Measurements from ENCODE around the gene HPS1.

HPS1 gene

GRCh38 chr10:98489561-98490481, 43.1 kb upstream of the HPS1 start:
- Histone ChIP-seq H3K27ac (ENCODE audit: extremely low read depth, low read depth, low read length) (no peak overlapping the region), H3K4me1 (ENCODE audit: control insufficient read depth, insufficient read depth, low read length) (no peaks in the 10 kb centered on the region), H3K9me3 (ENCODE audit: control insufficient read depth, insufficient read depth, low read depth, low read length) (no peaks in the 10 kb centered on the region), H3K4me3 (ENCODE audit: low read depth, low read length) (no peak overlapping the region), H3K36me3 (ENCODE audit: control insufficient read depth in 2 of 2, insufficient read depth in 1 of 2, low read length in 2 of 2) (no peaks in the 10 kb centered on the region)
- POLR2A ChIA-PET, result no interaction called here
- CTCF ChIA-PET, result no interaction called here
- TF ChIP-seq ZNF280C (tag by site-specific recombination; IDR thresholded peaks at IDR 0.05) (no peak), ZNF292 (tag by site-specific recombination; IDR thresholded peaks at IDR 0.05; ENCODE audit: borderline replicate concordance, low read depth) (no peak), IKZF3 (tag by site-specific recombination; IDR thresholded peaks at IDR 0.05) (no peak), ZNF701 (tag by site-specific recombination; IDR thresholded peaks at IDR 0.05) (no peak), ZNF792 (tag by site-specific recombination; IDR thresholded peaks at IDR 0.05) (no peak)

- Histone ChIP-seq H3K4me1 (ENCODE audit: control insufficient read depth, insufficient read depth, low read length) (no peaks in the 10 kb centered on the region), H3K9me3 (ENCODE audit: control insufficient read depth, insufficient read depth, low read depth, low read length) (no peaks in the 10 kb centered on the region), H3K4me3 (ENCODE audit: low read depth, low read length) (no peak overlapping the region), H3K36me3 (ENCODE audit: control insufficient read depth in 2 of 2, insufficient read depth in 1 of 2, low read length in 2 of 2) (no peaks in the 10 kb centered on the region), H3K27ac (ENCODE audit: extremely low read depth, low read depth, low read length) (no peak overlapping the region)
- no peak for TF ChIP-seq ZNF488 (tag by site-specific recombination; IDR thresholded peaks at IDR 0.05)
- no peak for TF ChIP-seq ZNF549 (tag by site-specific recombination; IDR thresholded peaks at IDR 0.05)
- TF ChIP-seq ZNF843 (tag by site-specific recombination; IDR thresholded peaks at IDR 0.05), result no peak
- TF ChIP-seq ZNF544 (tag by site-specific recombination; IDR thresholded peaks at IDR 0.05), result no peak
- no peak for TF ChIP-seq SCRT2 (tag by site-specific recombination; IDR thresholded peaks at IDR 0.05)
- TF ChIP-seq ZNF362 (tag by site-specific recombination; IDR thresholded peaks at IDR 0.05), result no peak
- no peak for TF ChIP-seq ZNF366 (tag by site-specific recombination; conservative IDR thresholded peaks at IDR 0.05)
- no peak for TF ChIP-seq ZNF394 (tag by site-specific recombination; IDR thresholded peaks at IDR 0.05; ENCODE audit: borderline replicate concordance)
- no peak for TF ChIP-seq ZSCAN30 (tag by site-specific recombination; IDR thresholded peaks at IDR 0.05)
- TF ChIP-seq YY2 (tag by site-specific recombination; IDR thresholded peaks at IDR 0.05), result no peak
- TF ChIP-seq ZNF600 (tag by site-specific recombination; IDR thresholded peaks at IDR 0.05), result no peak
- no peak for TF ChIP-seq ZNF16 (tag by site-specific recombination; IDR thresholded peaks at IDR 0.05; ENCODE audit: low read depth)
- no peak for TF ChIP-seq ZNF169 (tag by site-specific recombination; IDR thresholded peaks at IDR 0.05)
- TF ChIP-seq ZNF114 (tag by site-specific recombination; IDR thresholded peaks at IDR 0.05), result no peak
- TF ChIP-seq ZNF354C (tag by site-specific recombination; IDR thresholded peaks at IDR 0.05; ENCODE audit: borderline replicate concordance, low read depth), result no peak
- no peak for TF ChIP-seq ZNF677 (tag by site-specific recombination; IDR thresholded peaks at IDR 0.05)
- TF ChIP-seq KLF10 (tag by site-specific recombination; IDR thresholded peaks at IDR 0.05), result no peak
- no peak for TF ChIP-seq ZEB2 (tag by site-specific recombination; IDR thresholded peaks at IDR 0.05)
- no peak for TF ChIP-seq ZNF311 (tag by site-specific recombination; IDR thresholded peaks at IDR 0.05; ENCODE audit: borderline replicate concordance)
- CTCF ChIA-PET, result no interaction called here
- POLR2A ChIA-PET, result no interaction called here
Observed at GRCh38 chr10:98488669-98489430, 42.1 kb upstream of the HPS1 start.

Measured in HEK293 (cell line).